Measurements from ENCODE around the gene MAPK1IP1L.

The MAPK1IP1L gene

GRCh38 chr14:55102141-55102621 is 50.7 kb downstream of the MAPK1IP1L start:
- H3K9ac ChIP-seq (ENCODE audit: low read depth, low read length) = no peak overlapping the region
- H3K4me3 ChIP-seq (ENCODE audit: low read depth, low read length) = no peak overlapping the region
- H3K4me1 ChIP-seq (ENCODE audit: control insufficient read depth, insufficient read depth, low read length) = peaks cover 18% of the 10 kb centered on the region
- H3K27me3 ChIP-seq (ENCODE audit: control insufficient read depth, insufficient read depth, low read length) = no peaks in the 10 kb centered on the region
- no peaks in the 10 kb centered on the region for H3K36me3 ChIP-seq (ENCODE audit: control insufficient read depth, insufficient read depth, low read length)
- H3K9me3 ChIP-seq (ENCODE audit: control insufficient read depth, insufficient read depth, low read length) = no peaks in the 10 kb centered on the region

- H3K36me3 ChIP-seq (ENCODE audit: control insufficient read depth, insufficient read depth, low read length) = no peaks in the 10 kb centered on the region
- no peaks in the 10 kb centered on the region for H3K9me3 ChIP-seq (ENCODE audit: control insufficient read depth, insufficient read depth, low read length)
- H3K27me3 ChIP-seq (ENCODE audit: control insufficient read depth, insufficient read depth, low read length) = no peaks in the 10 kb centered on the region
- no peak overlapping the region for H3K4me3 ChIP-seq (ENCODE audit: low read depth, low read length)
- H3K4me1 ChIP-seq (ENCODE audit: control insufficient read depth, insufficient read depth, low read length) = peaks cover 20% of the 10 kb centered on the region
- H3K9ac ChIP-seq (ENCODE audit: low read depth, low read length) = no peak overlapping the region
Observed at GRCh38 chr14:55103005-55103640, 51.7 kb downstream of the MAPK1IP1L start.

GRCh38 chr14:55103971-55104954 is 52.8 kb downstream of the MAPK1IP1L start:
- Histone ChIP-seq H3K27me3 (ENCODE audit: control insufficient read depth, insufficient read depth, low read length) (no peaks in the 10 kb centered on the region), H3K9ac (ENCODE audit: low read depth, low read length) (no peak overlapping the region), H3K4me1 (ENCODE audit: control insufficient read depth, insufficient read depth, low read length) (peaks cover 21% of the 10 kb centered on the region), H3K4me3 (ENCODE audit: low read depth, low read length) (no peak overlapping the region), H3K9me3 (ENCODE audit: control insufficient read depth, insufficient read depth, low read length) (no peaks in the 10 kb centered on the region), H3K36me3 (ENCODE audit: control insufficient read depth, insufficient read depth, low read length) (no peaks in the 10 kb centered on the region)

GRCh38 chr14:55105991-55106390 is 54.5 kb downstream of the MAPK1IP1L start:
- Histone ChIP-seq H3K36me3 (ENCODE audit: control insufficient read depth, insufficient read depth, low read length) (no peaks in the 10 kb centered on the region), H3K27me3 (ENCODE audit: control insufficient read depth, insufficient read depth, low read length) (no peaks in the 10 kb centered on the region), H3K9me3 (ENCODE audit: control insufficient read depth, insufficient read depth, low read length) (no peaks in the 10 kb centered on the region), H3K4me1 (ENCODE audit: control insufficient read depth, insufficient read depth, low read length) (peaks cover 21% of the 10 kb centered on the region), H3K9ac (ENCODE audit: low read depth, low read length) (no peak overlapping the region), H3K4me3 (ENCODE audit: low read depth, low read length) (no peak overlapping the region)

GRCh38 chr14:55107766-55108554 is 56.5 kb downstream of the MAPK1IP1L start:
- peaks cover 10% of the 10 kb centered on the region for H3K4me1 ChIP-seq (ENCODE audit: control insufficient read depth, insufficient read depth, low read length)
- H3K4me3 ChIP-seq (ENCODE audit: low read depth, low read length) = no peak overlapping the region
- H3K9me3 ChIP-seq (ENCODE audit: control insufficient read depth, insufficient read depth, low read length) = no peaks in the 10 kb centered on the region
- no peaks in the 10 kb centered on the region for H3K36me3 ChIP-seq (ENCODE audit: control insufficient read depth, insufficient read depth, low read length)
- no peaks in the 10 kb centered on the region for H3K27me3 ChIP-seq (ENCODE audit: control insufficient read depth, insufficient read depth, low read length)
- H3K9ac ChIP-seq (ENCODE audit: low read depth, low read length) = no peak overlapping the region

- Histone ChIP-seq H3K4me1 (ENCODE audit: control insufficient read depth, insufficient read depth, low read length) (peaks cover 2% of the 10 kb centered on the region), H3K9ac (ENCODE audit: low read depth, low read length) (no peak overlapping the region), H3K36me3 (ENCODE audit: control insufficient read depth, insufficient read depth, low read length) (no peaks in the 10 kb centered on the region), H3K4me3 (ENCODE audit: low read depth, low read length) (no peak overlapping the region), H3K27me3 (ENCODE audit: control insufficient read depth, insufficient read depth, low read length) (no peaks in the 10 kb centered on the region), H3K9me3 (ENCODE audit: control insufficient read depth, insufficient read depth, low read length) (no peaks in the 10 kb centered on the region)
Observed at GRCh38 chr14:55109836-55110235, 58.4 kb downstream of the MAPK1IP1L start.

GRCh38 chr14:55111122-55111708 is 59.8 kb downstream of the MAPK1IP1L start:
- peaks cover 2% of the 10 kb centered on the region for H3K4me1 ChIP-seq (ENCODE audit: control insufficient read depth, insufficient read depth, low read length)
- no peaks in the 10 kb centered on the region for H3K27me3 ChIP-seq (ENCODE audit: control insufficient read depth, insufficient read depth, low read length)
- no peak overlapping the region for H3K4me3 ChIP-seq (ENCODE audit: low read depth, low read length)
- no peaks in the 10 kb centered on the region for H3K9me3 ChIP-seq (ENCODE audit: control insufficient read depth, insufficient read depth, low read length)
- H3K36me3 ChIP-seq (ENCODE audit: control insufficient read depth, insufficient read depth, low read length) = no peaks in the 10 kb centered on the region
- H3K9ac ChIP-seq (ENCODE audit: low read depth, low read length) = no peak overlapping the region

GRCh38 chr14:55114720-55115119 is 63.3 kb downstream of the MAPK1IP1L start:
- H3K36me3 ChIP-seq (ENCODE audit: control insufficient read depth, insufficient read depth, low read length) = no peaks in the 10 kb centered on the region
- H3K4me3 ChIP-seq (ENCODE audit: low read depth, low read length) = no peak overlapping the region
- H3K9me3 ChIP-seq (ENCODE audit: control insufficient read depth, insufficient read depth, low read length) = no peaks in the 10 kb centered on the region
- no peaks in the 10 kb centered on the region for H3K27me3 ChIP-seq (ENCODE audit: control insufficient read depth, insufficient read depth, low read length)
- H3K4me1 ChIP-seq (ENCODE audit: control insufficient read depth, insufficient read depth, low read length) = no peaks in the 10 kb centered on the region
- no peak overlapping the region for H3K9ac ChIP-seq (ENCODE audit: low read depth, low read length)

- Histone ChIP-seq H3K27me3 (ENCODE audit: control insufficient read depth, insufficient read depth, low read length) (peaks cover 4% of the 10 kb centered on the region), H3K9ac (ENCODE audit: low read depth, low read length) (no peak overlapping the region), H3K4me1 (ENCODE audit: control insufficient read depth, insufficient read depth, low read length) (no peaks in the 10 kb centered on the region), H3K4me3 (ENCODE audit: low read depth, low read length) (no peak overlapping the region), H3K36me3 (ENCODE audit: control insufficient read depth, insufficient read depth, low read length) (no peaks in the 10 kb centered on the region), H3K9me3 (ENCODE audit: control insufficient read depth, insufficient read depth, low read length) (no peaks in the 10 kb centered on the region)
Observed at GRCh38 chr14:55115460-55115859, 64.0 kb downstream of the MAPK1IP1L start.

- no peaks in the 10 kb centered on the region for H3K36me3 ChIP-seq (ENCODE audit: control insufficient read depth, insufficient read depth, low read length)
- no peaks in the 10 kb centered on the region for H3K9me3 ChIP-seq (ENCODE audit: control insufficient read depth, insufficient read depth, low read length)
- no peaks in the 10 kb centered on the region for H3K4me1 ChIP-seq (ENCODE audit: control insufficient read depth, insufficient read depth, low read length)
- H3K9ac ChIP-seq (ENCODE audit: low read depth, low read length) = no peak overlapping the region
- peaks cover 4% of the 10 kb centered on the region for H3K27me3 ChIP-seq (ENCODE audit: control insufficient read depth, insufficient read depth, low read length)
- H3K4me3 ChIP-seq (ENCODE audit: low read depth, low read length) = no peak overlapping the region
Observed at GRCh38 chr14:55115861-55116245, 64.4 kb downstream of the MAPK1IP1L start.

Measured in iPS-15b (cell line).